Limb (tissue), 2 donors: Measurements from ENCODE around the gene FAM193B.
A peak's percentile ranks its signal among the peaks of the same experiment; 100 is the strongest.

ENCODE experiments used
- DNase-seq, 2 donors: peaks; one replicate each; pipeline ENCODE4 v3.0.0-alpha.2; 2016; ENCODE audit errors: extremely low spot score in 2 of 2

FAM193B gene

GRCh38 chr5:177516601-177517568 is 37.5 kb downstream of the FAM193B start, which contains the start of gene DDX41:
TSS of gene DDX41 (minus strand) at chr5:177516961. CDS start at chr5:177516945, 16 bp downstream.
- peak; percentile 97 to 98 for DNase-seq

DNA sequence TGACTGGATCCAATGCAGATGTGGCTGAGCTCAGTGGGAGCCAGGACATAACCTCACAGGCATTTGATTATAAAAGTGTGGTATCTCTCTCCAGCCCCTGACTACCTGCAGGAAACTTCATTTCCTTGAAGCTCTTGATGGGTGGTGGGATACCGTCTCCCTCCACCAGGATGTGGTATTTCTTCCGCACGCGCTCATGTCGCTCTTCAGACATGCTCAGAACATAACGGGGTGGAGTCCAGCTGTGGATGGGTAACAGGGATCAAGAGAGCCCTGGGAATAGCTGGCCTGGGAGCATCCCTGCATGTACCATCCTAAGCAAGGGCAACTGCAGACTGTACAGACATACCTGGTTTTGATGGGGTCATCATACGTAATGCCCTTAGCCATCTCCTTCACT is 38.8 kb downstream of the FAM193B start:
- no peak for DNase-seq

- no peak for DNase-seq
Measured at GRCh38 chr5:177514541-177514940, 39.8 kb downstream of the FAM193B start.

- no peak for DNase-seq
Measured at GRCh38 chr5:177513500-177513899, 40.9 kb downstream of the FAM193B start.

DNA sequence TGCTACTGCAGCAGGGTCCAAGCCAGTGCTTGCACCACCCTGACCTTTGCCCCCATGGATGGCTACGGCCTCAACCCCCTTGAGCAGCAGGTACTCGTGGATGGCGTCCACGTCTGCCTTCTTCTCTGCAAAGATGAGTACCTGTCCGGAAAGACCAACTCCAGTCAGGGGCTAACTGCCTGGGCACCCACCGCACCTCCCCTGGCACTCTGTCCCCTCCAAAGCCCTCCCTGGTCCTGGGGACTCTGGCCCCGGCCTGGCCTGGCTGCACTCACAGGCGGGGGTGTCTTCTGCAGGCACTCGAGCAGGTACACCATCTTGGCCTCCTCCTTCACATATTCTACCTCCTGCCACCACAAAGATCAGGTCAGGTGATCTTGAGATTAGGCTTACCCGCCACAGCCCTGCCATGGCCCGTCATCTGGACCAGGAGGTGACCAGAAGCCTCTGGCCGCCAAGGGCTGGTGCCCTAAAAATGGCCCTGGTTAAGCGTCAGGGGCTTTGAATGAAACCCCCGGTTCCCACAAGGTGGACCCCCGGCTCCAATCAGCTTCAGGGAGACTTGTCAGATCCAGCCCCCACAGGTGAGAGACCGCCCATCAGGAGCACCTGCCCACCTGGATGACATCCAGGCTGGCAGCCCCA is 41.5 kb downstream of the FAM193B start:
- DNase-seq: no peak

- DNase-seq: no peak
Measured at GRCh38 chr5:177511796-177512675, 42.3 kb downstream of the FAM193B start.

GRCh38 chr5:177511181-177511580 is 43.2 kb downstream of the FAM193B start:
- DNase-seq: no peak

DNA sequence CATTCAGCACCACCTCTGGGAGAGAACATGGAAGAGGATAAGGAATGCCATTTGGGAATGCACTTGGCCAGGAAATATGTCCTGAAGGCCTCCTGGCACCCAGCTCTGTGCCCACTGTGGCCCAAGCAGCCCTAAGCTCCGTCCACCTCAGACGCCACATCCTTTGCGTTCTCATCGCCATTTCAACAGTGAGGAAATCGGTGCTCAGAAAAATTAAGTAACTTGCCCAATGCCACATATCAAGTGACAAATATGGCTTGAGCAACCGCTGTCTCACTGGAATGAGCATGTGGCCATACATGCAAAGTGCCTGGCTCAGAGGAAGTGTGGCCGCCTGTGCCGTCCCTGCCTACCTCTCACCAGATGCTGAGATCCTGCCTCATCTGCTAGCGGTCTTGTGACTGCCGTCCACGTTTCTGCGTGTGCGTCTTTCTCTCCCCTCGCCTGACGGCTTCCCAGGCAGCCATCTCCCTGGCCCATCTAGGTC is 43.8 kb downstream of the FAM193B start:
- DNase-seq: no peak

GRCh38 chr5:177509991-177510566 is 44.3 kb downstream of the FAM193B start:
- DNase-seq: no peak

DNA sequence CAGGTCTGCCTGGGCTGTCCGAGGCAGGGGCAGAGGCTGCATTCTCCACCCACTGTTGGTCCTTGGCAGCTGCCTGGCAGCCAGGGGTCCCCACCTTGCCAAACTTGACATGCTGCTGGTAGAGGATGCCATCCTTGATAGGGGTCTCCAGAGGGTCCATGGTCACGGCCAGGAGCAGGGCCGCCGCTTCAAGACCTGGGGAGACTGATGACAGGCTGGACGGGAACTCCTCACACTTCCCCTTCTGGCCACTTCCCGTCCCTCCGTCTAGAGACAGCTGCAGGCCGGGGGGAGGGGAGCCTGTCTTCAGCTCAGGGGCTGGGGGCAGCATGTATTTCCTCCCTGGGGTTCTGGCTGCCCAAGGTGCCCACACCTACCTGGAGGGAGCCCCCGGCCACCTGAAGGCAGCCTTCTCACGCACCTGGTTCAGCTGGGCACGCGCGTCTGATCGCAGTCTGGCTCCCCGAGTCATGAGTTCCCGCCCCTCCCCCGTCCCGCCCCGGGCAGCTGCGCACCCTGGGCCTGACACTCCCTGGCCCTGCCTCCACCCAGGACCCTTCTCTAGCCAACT is 44.9 kb downstream of the FAM193B start, which contains the start of gene DOK3:
TSS of gene DOK3 (minus strand) at position 446 of the 571 bp plus-strand sequence. CDS start at position 160, 286 bp downstream.
- no peak for DNase-seq

- DNase-seq: no peak
Measured at GRCh38 chr5:177508837-177509236, 45.5 kb downstream of the FAM193B start.

GRCh38 chr5:177508221-177508611 is 46.1 kb downstream of the FAM193B start:
- no peak for DNase-seq

GRCh38 chr5:177507596-177508220 is 46.7 kb downstream of the FAM193B start:
- DNase-seq: no peak

- DNase-seq: no peak
Measured at GRCh38 chr5:177507165-177507564, 47.2 kb downstream of the FAM193B start.

DNA sequence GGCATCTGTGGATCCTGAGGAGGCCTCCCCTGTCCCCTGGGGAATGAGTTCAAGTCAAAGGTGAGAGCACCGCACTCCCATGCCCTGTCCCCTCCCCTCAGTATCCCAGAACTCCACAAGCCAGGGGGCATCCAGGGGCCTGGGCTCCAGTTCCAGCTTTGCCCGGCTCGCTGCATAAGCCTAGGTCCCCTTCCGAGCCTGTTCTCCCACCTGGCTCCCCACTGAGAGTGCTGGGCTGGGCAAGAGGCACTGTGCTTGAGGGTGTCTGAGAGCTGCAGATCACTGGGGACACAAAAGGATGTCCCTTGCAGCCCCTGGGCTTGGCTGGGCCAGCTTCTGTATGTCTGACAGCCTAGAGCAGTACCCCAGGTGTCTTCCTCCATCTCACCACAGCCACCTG is 49.3 kb downstream of the FAM193B start:
- no peak for DNase-seq

GRCh38 chr5:177504086-177505056 is 50.0 kb downstream of the FAM193B start:
- no peak for DNase-seq

GRCh38 chr5:177503351-177504085 is 50.8 kb downstream of the FAM193B start:
- DNase-seq: no peak

DNA sequence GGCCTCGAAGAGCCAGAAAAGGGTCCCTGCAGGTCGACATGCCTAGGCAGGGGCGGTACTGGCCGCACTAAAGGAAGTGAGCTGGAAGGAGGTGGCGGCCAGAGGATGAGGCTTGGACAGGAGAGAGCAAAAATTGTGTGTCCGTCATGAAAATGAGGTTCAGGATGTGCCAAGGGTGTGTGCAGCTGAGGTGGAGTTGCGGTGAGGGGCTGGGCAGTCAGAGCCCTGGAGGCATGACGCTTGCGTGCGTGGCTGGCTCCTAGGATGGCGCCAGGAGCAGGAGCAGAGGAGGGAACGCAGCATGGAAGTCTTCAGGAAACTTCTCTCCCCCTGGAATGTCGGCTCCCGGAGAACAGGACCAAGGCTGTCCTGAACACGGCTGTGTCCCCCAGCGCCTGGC is 51.5 kb downstream of the FAM193B start:
- DNase-seq: no peak
